H9 (cell line): ENCODE data around the gene KLHL22. TPM values are rescaled to one million over a fixed set of nuclear protein-coding genes. Genes with fewer than 3 reads are reported as not detected.

Experiments used
- DNase-seq: peaks from one replicate; pipeline ENCODE4 v3.0.0-alpha.2; 2017
- H2AFZ ChIP-seq: one replicate; pipeline ENCODE4 v1.6.1; 2013; ENCODE audit warnings: mild to moderate bottlenecking, low read length, control low read depth, moderate library complexity
- H2AK5ac ChIP-seq: 2 replicates; pipeline ENCODE4 v1.6.1; 2013; ENCODE audit warnings: low read length, control low read depth, mixed read lengths; ENCODE audit not compliant: insufficient read length
- H2BK120ac ChIP-seq: one replicate; pipeline ENCODE4 v1.6.1; 2013; ENCODE audit warnings: low read depth, mild to moderate bottlenecking, low read length, control low read depth, inconsistent platforms; ENCODE audit not compliant: poor library complexity, severe bottlenecking
- H2BK12ac ChIP-seq: 2 replicates; pipeline ENCODE4 v1.6.1; 2013; ENCODE audit warnings: low read length, control low read depth, mixed read lengths, low read depth; ENCODE audit not compliant: insufficient read length
- H2BK15ac ChIP-seq: 2 replicates; pipeline ENCODE4 v1.6.1; 2013; ENCODE audit warnings: low read depth, low read length, control low read depth
- H2BK20ac ChIP-seq: one replicate; pipeline ENCODE4 v1.6.1; 2013; ENCODE audit warnings: low read depth, mild to moderate bottlenecking, low read length, control low read depth, inconsistent platforms; ENCODE audit not compliant: poor library complexity, severe bottlenecking
- H2BK5ac ChIP-seq: 2 replicates; pipeline ENCODE4 v1.6.1; 2013; ENCODE audit warnings: low read length, control low read depth, mixed read lengths; ENCODE audit not compliant: insufficient read length
- H3K14ac ChIP-seq: 2 replicates; pipeline ENCODE4 v1.6.1; 2013; ENCODE audit warnings: low read length, control low read depth; ENCODE audit not compliant: insufficient read depth
- H3K18ac ChIP-seq: 2 replicates; pipeline ENCODE4 v1.6.1; 2013; ENCODE audit warnings: low read depth, mild to moderate bottlenecking, mixed read lengths, low read length, control low read depth; ENCODE audit not compliant: insufficient read length
- H3K23ac ChIP-seq: 2 replicates; pipeline ENCODE4 v1.6.1; 2013; ENCODE audit warnings: low read length, control low read depth, mixed read lengths, low read depth; ENCODE audit not compliant: insufficient read length
- H3K23me2 ChIP-seq: 2 replicates; pipeline ENCODE4 v1.6.1; 2013; ENCODE audit warnings: low read depth, mild to moderate bottlenecking, mixed read lengths, low read length, control low read depth; ENCODE audit not compliant: insufficient read length, poor library complexity, severe bottlenecking
- H3K27ac ChIP-seq: 2 replicates; pipeline ENCODE4 v1.5.1; 2013; ENCODE audit warnings: low read length, control low read depth, mixed read lengths, low read depth; ENCODE audit not compliant: insufficient read length
- H3K27me3 ChIP-seq: 2 replicates; pipeline ENCODE4 v1.6.1; 2013; ENCODE audit warnings: low read length, control low read depth, inconsistent platforms; ENCODE audit not compliant: insufficient read depth
- H3K4ac ChIP-seq: 2 replicates; pipeline ENCODE4 v1.6.1; 2013; ENCODE audit warnings: low read depth, mild to moderate bottlenecking, control low read depth, inconsistent platforms, low read length, moderate library complexity
- H3K4me1 ChIP-seq: 2 replicates; pipeline ENCODE4 v1.6.1; 2013; ENCODE audit warnings: low read length, control low read depth, inconsistent platforms; ENCODE audit not compliant: insufficient read depth
- H3K4me2 ChIP-seq: 2 replicates; pipeline ENCODE4 v1.6.1; 2013; ENCODE audit warnings: low read length, control low read depth, mixed read lengths; ENCODE audit not compliant: insufficient read length, insufficient read depth
- H3K56ac ChIP-seq: 2 replicates; pipeline ENCODE4 v1.6.1; 2013; ENCODE audit warnings: low read depth, mild to moderate bottlenecking, mixed read lengths, low read length, control low read depth; ENCODE audit not compliant: insufficient read length
- H3K79me1 ChIP-seq: 2 replicates; pipeline ENCODE4 v1.6.1; 2013; ENCODE audit warnings: low read depth, mild to moderate bottlenecking, moderate library complexity, low read length, control low read depth, inconsistent platforms; ENCODE audit not compliant: insufficient read depth, poor library complexity, severe bottlenecking
- H3K79me2 ChIP-seq: 2 replicates; pipeline ENCODE4 v1.6.1; 2013; ENCODE audit warnings: low read length, control low read depth, inconsistent platforms; ENCODE audit not compliant: insufficient read depth
- H3K9ac ChIP-seq: 2 replicates; pipeline ENCODE4 v1.6.1; 2013; ENCODE audit warnings: low read length, control low read depth, mixed read lengths; ENCODE audit not compliant: insufficient read length; ENCODE audit errors: extremely low read depth
- H3K9me3 ChIP-seq: one replicate; pipeline ENCODE4 v1.6.1; 2013; ENCODE audit warnings: low read depth, low read length, inconsistent platforms; ENCODE audit not compliant: control insufficient read depth
- H3T11ph ChIP-seq: one replicate; pipeline ENCODE4 v1.6.1; 2013; ENCODE audit warnings: mild to moderate bottlenecking, low read length, control low read depth, inconsistent platforms
- H4K20me1 ChIP-seq: one replicate; pipeline ENCODE4 v1.6.1; 2013; ENCODE audit not compliant: control insufficient read depth, insufficient read length, insufficient read depth
- H4K5ac ChIP-seq: 2 replicates; pipeline ENCODE4 v1.6.1; 2013; ENCODE audit warnings: low read depth, mild to moderate bottlenecking, mixed read lengths, low read length, control low read depth; ENCODE audit not compliant: insufficient read length
- H4K8ac ChIP-seq: replicated peaks from 2 replicates; pipeline ENCODE4 v1.6.1; 2013; ENCODE audit warnings: low read length, control low read depth, mixed read lengths, low read depth; ENCODE audit not compliant: insufficient read length
- H4K91ac ChIP-seq: 2 replicates; pipeline ENCODE4 v1.6.1; 2013; ENCODE audit warnings: low read depth, mild to moderate bottlenecking, moderate library complexity, mixed read lengths, low read length, control low read depth; ENCODE audit not compliant: insufficient read length
- H3K27ac Mint-ChIP-seq, 3 experiments: 2 replicates in 2 of 3; 3 replicates in 1 of 3; pipeline ENCODE4 v1.8.0; 2020 to 2021; ENCODE audit warnings: mixed read lengths in 3 of 3, mild to moderate bottlenecking in 1 of 3, moderate library complexity in 1 of 3
- H3K27me3 Mint-ChIP-seq: 2 replicates; pipeline ENCODE4 v1.8.0; 2021; ENCODE audit warnings: low read depth, mild to moderate bottlenecking, moderate library complexity, mixed read lengths
- H3K36me3 Mint-ChIP-seq, 3 experiments: 2 replicates in 2 of 3; 3 replicates in 1 of 3; pipeline ENCODE4 v1.8.0; 2020 to 2021; ENCODE audit warnings: low read depth in 3 of 3, mixed read lengths in 3 of 3; ENCODE audit not compliant: insufficient read depth in 1 of 3
- H3K4me1 Mint-ChIP-seq, 2 experiments: 2 replicates each; pipeline ENCODE4 v1.8.0; 2020; ENCODE audit warnings: mixed read lengths in 2 of 2
- H3K4me3 Mint-ChIP-seq, 2 experiments: 2 replicates in 1 of 2; 3 replicates in 1 of 2; pipeline ENCODE4 v1.8.0; 2020 to 2021; ENCODE audit warnings: mild to moderate bottlenecking in 2 of 2, mixed read lengths in 2 of 2, moderate library complexity in 1 of 2
- H3K9me3 Mint-ChIP-seq, 2 experiments: 2 replicates in 1 of 2; 3 replicates in 1 of 2; pipeline ENCODE4 v1.8.0; 2020; ENCODE audit warnings: mild to moderate bottlenecking in 2 of 2, mixed read lengths in 2 of 2, moderate library complexity in 1 of 2
- WGBS: extraction: QIAGEN DNeasy Blood & Tissue Kit; methylation state at CpG from one replicate; pipeline ENCODE4 v1.1.7; 2013; ENCODE audit warnings: missing lambda C conversion rate, low lambda C conversion rate, mixed read lengths; ENCODE audit not compliant: insufficient read length; ENCODE audit errors: extremely low coverage; 5-methylcytosine and 5-hydroxymethylcytosine counted together
- total RNA-seq: library from RNA; stranded (reverse); gene quantifications from 2 replicates; pipeline ENCODE4 v1.2.1, GENCODE V29; 2021
- TF ChIP-seq, protein P1 (sequence below): fragments of 200-600 bp; sonication (generic); conservative IDR thresholded peaks from 3 replicates; pipeline ENCODE4 v1.8.0; 2021; ENCODE audit warnings: antibody characterized with exemption, mild to moderate bottlenecking

Gene KLHL22
- total RNA-seq, 1 experiment from 2014 or later = 11.9 TPM

DNA sequence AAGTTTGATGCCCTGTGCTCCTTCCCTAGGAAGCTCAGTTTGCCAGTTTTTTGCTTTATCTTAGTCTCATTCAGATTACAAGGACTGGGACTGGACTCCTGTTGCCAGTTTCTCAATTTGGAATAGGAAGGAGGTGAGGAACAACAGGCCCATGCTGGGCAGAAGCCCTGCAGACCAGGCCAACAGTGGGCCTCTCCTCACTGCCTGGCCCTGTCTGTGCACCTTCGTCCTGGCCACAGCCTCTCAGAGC lies 35.5 kb upstream of the KLHL22 start:
- Mint-ChIP-seq H3K4me3 (no peak overlapping the region), H3K27me3 (no peaks in the 10 kb centered on the region), H3K9me3 (peaks cover 5 to 8% of the 10 kb centered on the region in 2 experiments), H3K27ac (peak overlapping the region in 1 of 3 experiments; percentile 16; a peak in 2 of 7 replicates), H3K36me3 (peaks cover 17 to 32% (median 18%) of the 10 kb centered on the region in 3 experiments), H3K4me1 (peaks cover 31 to 32% of the 10 kb centered on the region in 2 experiments)
- no peak overlapping the region for H2BK20ac ChIP-seq
- no peak overlapping the region for H2BK5ac ChIP-seq
- no peak overlapping the region for H2BK15ac ChIP-seq
- no peak overlapping the region for H3K4ac ChIP-seq
- no peak overlapping the region for H3K14ac ChIP-seq
- H4K8ac ChIP-seq = no peak overlapping the region
- TF ChIP-seq, protein P1, sequence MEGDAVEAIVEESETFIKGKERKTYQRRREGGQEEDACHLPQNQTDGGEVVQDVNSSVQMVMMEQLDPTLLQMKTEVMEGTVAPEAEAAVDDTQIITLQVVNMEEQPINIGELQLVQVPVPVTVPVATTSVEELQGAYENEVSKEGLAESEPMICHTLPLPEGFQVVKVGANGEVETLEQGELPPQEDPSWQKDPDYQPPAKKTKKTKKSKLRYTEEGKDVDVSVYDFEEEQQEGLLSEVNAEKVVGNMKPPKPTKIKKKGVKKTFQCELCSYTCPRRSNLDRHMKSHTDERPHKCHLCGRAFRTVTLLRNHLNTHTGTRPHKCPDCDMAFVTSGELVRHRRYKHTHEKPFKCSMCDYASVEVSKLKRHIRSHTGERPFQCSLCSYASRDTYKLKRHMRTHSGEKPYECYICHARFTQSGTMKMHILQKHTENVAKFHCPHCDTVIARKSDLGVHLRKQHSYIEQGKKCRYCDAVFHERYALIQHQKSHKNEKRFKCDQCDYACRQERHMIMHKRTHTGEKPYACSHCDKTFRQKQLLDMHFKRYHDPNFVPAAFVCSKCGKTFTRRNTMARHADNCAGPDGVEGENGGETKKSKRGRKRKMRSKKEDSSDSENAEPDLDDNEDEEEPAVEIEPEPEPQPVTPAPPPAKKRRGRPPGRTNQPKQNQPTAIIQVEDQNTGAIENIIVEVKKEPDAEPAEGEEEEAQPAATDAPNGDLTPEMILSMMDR = no peak
- H4K91ac ChIP-seq = no peak overlapping the region
- no peak overlapping the region for H3K18ac ChIP-seq
- H3K4me2 ChIP-seq = no peak overlapping the region
- no peak overlapping the region for H3K27ac ChIP-seq
- H2BK120ac ChIP-seq = no peak overlapping the region
- WGBS = no CpG with 5 or more reads among the region's 1 CpG
- H4K20me1 ChIP-seq = no peaks in the 10 kb centered on the region
- no peak overlapping the region for H3K9ac ChIP-seq
- peaks cover 10% of the 10 kb centered on the region for H3K79me1 ChIP-seq
- no peak overlapping the region for H2AK5ac ChIP-seq
- H3K23ac ChIP-seq = no peak overlapping the region
- H3K4me1 ChIP-seq = no peaks in the 10 kb centered on the region; the same call in 1 of the 2 replicates
- no peak overlapping the region for H2BK12ac ChIP-seq
- no peaks in the 10 kb centered on the region; the same call in 1 of the 2 replicates for H3K79me2 ChIP-seq
- no peaks in the 10 kb centered on the region for H3K23me2 ChIP-seq
- DNase-seq = no peak
- no peak overlapping the region for H3T11ph ChIP-seq
- no peak overlapping the region for H2AFZ ChIP-seq
- no peak overlapping the region for H3K56ac ChIP-seq
- no peaks in the 10 kb centered on the region for H3K27me3 ChIP-seq
- H4K5ac ChIP-seq = no peak overlapping the region
- no peaks in the 10 kb centered on the region for H3K9me3 ChIP-seq
